HCT116 (cell line): ENCODE measurements around the gene NKX6-2.

Source experiments
- EZH2 ChIP-seq: fragments of 200-600 bp; sonication (generic); IDR thresholded peaks from 2 replicates; pipeline ENCODE4 v1.6.1; 2017; ENCODE audit warnings: antibody characterized with exemption, mixed run types
- TF ChIP-seq, protein P1 (sequence below), 3 experiments: fragments of 200-600 bp in 1 of 3; sonication (generic) in 1 of 3; IDR thresholded peaks in 2 of 3; conservative IDR thresholded peaks in 1 of 3; 2 replicates each; pipeline ENCODE4 v1.5.1; 2012 to 2017; ENCODE audit warnings: low read depth in 2 of 3, low read length in 2 of 3, antibody characterized with exemption in 1 of 3, borderline replicate concordance in 1 of 3, control low read depth in 1 of 3, mild to moderate bottlenecking in 1 of 3, mixed read lengths in 1 of 3, mixed run types in 1 of 3, moderate library complexity in 1 of 3; ENCODE audit not compliant: insufficient read depth in 1 of 3

DNA sequence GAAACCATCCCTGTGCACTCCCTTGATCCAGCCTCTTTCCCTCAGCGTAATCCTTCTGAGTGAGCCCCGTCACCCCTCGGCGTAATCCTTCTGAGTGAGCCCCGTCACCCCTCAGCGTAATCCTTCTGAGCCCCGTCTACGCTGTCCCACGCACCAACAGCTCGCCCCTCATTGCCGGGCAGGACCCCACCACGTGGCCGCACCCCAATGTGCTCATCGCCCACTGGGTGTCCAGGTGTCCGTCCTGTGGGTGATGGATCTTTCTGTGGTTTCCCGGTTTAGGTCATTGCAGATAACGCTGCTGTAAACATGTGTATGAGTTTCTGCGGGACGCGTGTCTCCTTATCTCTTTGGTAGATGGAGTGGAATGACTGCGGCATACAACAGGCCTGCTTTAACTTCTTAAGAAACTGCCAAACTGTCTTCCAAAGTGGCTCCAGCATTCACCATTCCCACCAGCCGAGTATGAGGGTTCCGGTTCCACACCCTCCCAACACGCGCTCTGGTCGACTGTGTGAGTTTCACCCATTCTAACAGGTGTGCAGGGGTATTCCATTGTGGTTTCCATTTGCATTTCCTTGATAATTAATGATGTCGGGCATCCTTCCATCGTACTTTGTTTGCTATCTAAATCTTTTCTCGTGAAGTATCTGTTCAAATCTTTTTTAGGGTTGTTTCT, 42.1 kb upstream of the NKX6-2 start:
- no peak for TF ChIP-seq EZH2
- TF ChIP-seq, protein P1, sequence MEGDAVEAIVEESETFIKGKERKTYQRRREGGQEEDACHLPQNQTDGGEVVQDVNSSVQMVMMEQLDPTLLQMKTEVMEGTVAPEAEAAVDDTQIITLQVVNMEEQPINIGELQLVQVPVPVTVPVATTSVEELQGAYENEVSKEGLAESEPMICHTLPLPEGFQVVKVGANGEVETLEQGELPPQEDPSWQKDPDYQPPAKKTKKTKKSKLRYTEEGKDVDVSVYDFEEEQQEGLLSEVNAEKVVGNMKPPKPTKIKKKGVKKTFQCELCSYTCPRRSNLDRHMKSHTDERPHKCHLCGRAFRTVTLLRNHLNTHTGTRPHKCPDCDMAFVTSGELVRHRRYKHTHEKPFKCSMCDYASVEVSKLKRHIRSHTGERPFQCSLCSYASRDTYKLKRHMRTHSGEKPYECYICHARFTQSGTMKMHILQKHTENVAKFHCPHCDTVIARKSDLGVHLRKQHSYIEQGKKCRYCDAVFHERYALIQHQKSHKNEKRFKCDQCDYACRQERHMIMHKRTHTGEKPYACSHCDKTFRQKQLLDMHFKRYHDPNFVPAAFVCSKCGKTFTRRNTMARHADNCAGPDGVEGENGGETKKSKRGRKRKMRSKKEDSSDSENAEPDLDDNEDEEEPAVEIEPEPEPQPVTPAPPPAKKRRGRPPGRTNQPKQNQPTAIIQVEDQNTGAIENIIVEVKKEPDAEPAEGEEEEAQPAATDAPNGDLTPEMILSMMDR (IDR thresholded peaks at IDR 0.05 in 2 of 3, conservative IDR thresholded peaks at IDR 0.05 in 1 of 3; ENCODE audit: borderline replicate concordance in 1 of 3, insufficient read depth in 1 of 3, low read depth in 2 of 3, low read length in 2 of 3) = no peak
